GM10266 (cell line): Measurements from ENCODE around the gene SNRPD3.
"Not testable (repeated sequence)": the region's sequence is repeated elsewhere in the genome, so short reads cannot be mapped to it uniquely, and the experiment has no call there.

Experiments
- DNase-seq: peaks from one replicate; pipeline ENCODE4 v3.0.0; 2012; ENCODE audit errors: extremely low spot score
- CTCF ChIP-seq: IDR thresholded peaks from 2 replicates; pipeline ENCODE4 v1.5.1; 2012; ENCODE audit warnings: mild to moderate bottlenecking, low read depth; ENCODE audit not compliant: control insufficient read depth, insufficient read depth; ENCODE audit errors: missing control alignments

The SNRPD3 gene

GRCh38 chr22:24521791-24522245, 34.0 kb upstream of the SNRPD3 start:
- TF ChIP-seq CTCF, result peak; percentile 56
- peak; percentile 57 for DNase-seq

GRCh38 chr22:24523873-24524272, 31.9 kb upstream of the SNRPD3 start:
- DNase-seq, result no peak
- TF ChIP-seq CTCF, result no peak

GRCh38 chr22:24525416-24526037, 30.3 kb upstream of the SNRPD3 start:
- DNase-seq, result peak; percentile 80

GRCh38 chr22:24526191-24526590, 29.6 kb upstream of the SNRPD3 start:
- no peak for TF ChIP-seq CTCF
- no peak for DNase-seq

More at GRCh38 chr22:24525416-24526037, 30.3 kb upstream of the SNRPD3 start:
- TF ChIP-seq CTCF, result peak; percentile 84

- no peak for DNase-seq
- TF ChIP-seq CTCF, result no peak
These were observed 25.9 kb upstream of the SNRPD3 start for GRCh38 chr22:24529898-24530297.

GRCh38 chr22:24530968-24531367, 24.8 kb upstream of the SNRPD3 start:
- not testable (repeated sequence) for DNase-seq

GRCh38 chr22:24532075-24532474, 23.7 kb upstream of the SNRPD3 start:
- TF ChIP-seq CTCF, result no peak
- no peak for DNase-seq

GRCh38 chr22:24535348-24535747, 20.5 kb upstream of the SNRPD3 start:
- no peak for DNase-seq
- TF ChIP-seq CTCF, result no peak
